HG03135 (cell line): ENCODE measurements around the gene STPG3.
A peak's percentile ranks its signal among the peaks of the same experiment; 100 is the strongest.

Experiments used
- ATAC-seq: cut with Tn5 transposase; IDR thresholded peaks from one replicate; pipeline ENCODE4 v1.9.1; 2021; ENCODE audit warnings: mild to moderate bottlenecking, moderate library complexity; ENCODE audit not compliant: unreplicated experiment

Gene STPG3

DNA sequence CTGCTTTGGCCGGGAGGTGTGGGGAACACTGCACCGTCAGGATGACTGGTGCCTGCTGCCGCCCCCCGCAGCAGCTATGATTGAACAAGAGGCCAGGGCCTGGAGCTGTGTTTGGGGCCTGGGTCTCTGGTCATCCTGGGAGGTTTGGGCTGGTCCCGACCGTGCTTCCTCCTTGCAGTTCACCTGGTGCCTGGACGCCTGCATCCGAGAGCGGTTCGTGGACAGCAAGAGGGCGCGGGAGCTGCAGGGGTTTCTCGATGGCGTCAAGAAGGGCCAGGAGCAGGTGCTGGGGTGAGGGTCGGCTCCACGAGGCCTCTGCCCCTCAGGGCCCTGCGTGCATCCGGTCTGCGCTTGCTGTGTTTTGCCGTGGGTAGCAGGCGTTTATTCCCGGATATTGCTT, 13.0 kb downstream of the STPG3 start:
- ATAC-seq, result no peak

DNA sequence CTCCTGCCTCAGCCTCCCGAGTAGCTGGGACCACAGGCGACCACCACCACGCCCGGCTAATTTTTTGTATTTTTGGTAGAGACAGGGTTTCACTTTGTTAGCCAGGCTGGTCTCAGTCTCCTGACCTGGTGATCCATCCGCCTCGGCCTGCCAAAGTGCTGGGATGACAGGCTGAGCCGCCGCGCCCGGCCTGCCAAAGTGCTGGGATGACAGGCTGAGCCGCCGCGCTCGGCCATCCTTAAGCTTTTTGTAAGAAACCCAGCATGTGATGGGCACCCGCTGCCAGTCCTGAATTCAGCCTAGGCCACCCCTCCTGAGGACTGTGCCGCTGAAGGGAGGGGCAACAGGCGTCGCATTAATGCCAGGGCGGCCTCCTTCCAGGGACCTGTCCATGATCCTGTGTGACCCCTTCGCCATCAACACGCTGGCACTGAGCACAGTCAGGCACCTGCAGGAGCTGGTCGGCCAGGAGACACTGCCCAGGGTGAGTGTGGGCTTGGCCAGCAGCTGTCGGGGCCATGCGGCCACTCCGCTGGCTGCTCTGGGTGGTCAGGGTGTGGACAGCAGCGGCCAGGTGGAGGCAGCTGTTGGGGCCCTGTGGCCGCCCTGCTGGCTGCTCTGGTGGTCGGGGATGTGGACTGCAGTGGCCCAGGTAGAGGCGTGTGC, 14.5 kb downstream of the STPG3 start:
- ATAC-seq, result no peak

DNA sequence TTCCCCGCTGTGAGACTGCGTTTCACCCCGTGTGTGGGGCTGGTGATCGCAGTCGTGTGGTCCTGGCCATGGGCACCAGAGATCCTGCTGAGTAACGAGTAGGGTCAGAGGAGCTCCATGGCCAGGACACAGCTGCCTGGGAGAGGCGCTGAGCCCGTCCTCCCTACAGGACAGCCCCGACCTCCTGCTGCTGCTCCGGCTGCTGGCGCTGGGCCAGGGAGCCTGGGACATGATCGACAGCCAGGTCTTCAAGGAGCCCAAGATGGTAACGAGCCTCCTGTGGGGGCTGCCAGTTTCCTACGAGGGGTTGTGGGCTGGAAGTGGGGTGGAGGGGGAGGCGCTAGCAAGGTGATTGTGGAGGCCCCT, 15.1 kb downstream of the STPG3 start:
- no peak for ATAC-seq

DNA sequence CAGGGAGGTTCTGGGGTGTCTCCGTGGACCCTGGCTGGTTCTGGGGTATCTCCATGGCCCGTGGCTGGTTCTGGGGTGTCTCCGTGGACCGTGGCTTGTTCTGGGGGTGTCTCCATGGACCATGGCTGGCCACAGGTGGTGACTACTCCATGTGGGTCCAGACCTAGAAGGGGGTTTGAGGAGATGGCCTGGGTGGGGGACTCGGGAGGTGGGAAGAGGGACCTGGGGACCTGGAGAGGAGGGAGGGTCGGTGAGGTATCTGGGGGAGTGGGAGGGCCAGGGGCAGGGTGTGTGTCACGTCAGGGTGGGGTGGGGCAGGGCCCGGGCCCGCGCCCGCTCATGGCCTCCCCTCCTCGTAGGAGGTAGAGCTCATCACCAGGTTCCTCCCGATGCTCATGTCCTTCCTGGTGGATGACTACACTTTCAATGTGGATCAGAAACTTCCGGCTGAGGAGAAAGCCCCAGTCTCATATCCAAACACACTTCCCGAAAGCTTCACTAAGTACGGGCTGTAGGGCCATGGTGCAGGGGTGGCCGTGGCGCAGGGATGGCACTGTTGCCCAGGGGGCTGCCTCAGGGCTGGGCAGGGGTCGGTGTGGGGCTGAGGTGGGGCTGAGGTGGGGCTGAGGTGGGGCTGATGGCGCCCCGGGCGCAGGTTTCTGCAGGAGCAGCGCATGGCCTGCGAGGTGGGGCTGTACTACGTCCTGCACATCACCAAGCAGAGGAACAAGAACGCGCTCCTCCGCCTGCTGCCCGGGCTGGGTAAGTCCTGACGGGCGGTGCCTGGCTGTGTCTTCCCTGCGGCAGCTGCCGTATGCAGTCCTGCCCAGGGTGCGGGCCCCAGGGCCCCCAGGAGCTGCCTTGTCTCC, 15.7 kb downstream of the STPG3 start:
- no peak for ATAC-seq

DNA sequence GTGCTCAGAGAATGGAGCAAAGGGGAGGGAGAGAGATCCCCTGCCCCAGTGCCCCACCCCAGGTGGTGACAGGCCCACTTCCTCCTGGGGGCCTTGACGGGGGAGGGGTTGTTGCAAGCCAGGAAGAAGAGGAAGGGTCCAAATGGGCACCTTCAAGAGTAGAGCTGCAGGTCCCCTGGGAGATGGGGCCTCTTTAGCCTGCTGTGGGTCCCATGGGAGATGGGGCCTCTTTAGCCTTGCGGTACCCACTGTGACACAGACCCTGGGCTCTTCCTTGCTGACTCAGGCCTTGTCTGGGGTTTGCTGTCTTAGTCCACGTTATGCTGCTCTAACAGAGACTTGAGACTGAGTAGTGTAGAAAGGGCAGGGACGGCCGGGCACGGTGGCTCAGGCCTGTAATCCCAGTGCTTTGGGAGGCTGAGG, 16.9 kb downstream of the STPG3 start:
- no peak for ATAC-seq

DNA sequence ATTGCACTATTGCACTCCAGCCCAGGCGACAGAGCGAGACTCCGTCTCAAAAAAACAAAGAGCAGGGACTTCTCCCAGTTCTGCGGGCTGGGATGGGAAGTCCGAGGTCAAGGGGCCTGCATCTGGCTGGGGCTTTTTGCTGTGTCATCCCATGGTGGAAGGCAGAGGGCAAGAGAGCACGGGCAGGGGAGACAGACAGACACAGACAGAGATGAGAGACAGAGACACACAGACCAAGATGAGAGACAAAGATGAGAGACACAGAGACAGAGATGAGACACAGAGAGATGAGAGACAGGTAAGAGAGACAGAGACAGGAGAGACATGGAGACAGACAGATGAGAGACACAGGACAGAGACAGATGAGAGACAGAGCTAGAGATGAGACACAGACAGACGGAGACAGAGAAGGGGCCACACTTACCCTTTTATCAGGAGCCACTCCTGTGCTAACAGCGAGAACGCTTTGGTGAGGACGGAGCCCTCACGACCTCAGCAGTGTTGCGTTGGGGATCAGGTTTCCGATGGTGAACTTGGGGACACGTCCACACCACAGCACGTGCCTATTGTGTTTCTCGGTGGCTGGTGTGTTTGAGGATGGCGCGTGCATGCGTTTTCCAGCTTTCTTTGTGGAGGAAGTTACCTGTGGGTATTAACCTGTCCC, 17.6 kb downstream of the STPG3 start:
- no peak for ATAC-seq

DNA sequence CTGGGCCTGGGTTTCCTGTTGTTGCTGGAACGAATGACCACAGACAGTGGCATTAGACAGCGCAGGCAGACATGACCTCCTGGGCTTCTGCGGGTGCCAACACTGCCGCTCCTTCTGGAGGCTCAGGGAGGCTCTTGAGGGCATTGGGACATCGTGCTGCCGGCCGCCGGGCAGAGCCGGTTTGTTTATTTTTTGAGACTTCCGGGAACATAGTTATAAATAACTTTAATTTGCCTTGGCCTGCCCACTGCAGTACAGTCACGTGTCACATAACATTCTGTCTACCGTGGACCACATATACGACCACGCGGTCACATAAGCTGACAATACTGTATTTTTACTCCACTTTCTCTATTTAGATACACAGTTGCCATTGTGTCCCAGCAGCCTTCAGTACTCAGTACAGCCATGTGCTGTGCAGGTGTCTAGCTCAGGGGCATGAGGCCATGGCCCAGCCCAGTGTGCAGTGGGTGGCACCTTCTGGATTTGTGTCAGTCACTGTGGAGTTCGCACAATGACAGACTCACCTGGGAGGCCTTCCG, 18.2 kb downstream of the STPG3 start:
- ATAC-seq, result no peak

DNA sequence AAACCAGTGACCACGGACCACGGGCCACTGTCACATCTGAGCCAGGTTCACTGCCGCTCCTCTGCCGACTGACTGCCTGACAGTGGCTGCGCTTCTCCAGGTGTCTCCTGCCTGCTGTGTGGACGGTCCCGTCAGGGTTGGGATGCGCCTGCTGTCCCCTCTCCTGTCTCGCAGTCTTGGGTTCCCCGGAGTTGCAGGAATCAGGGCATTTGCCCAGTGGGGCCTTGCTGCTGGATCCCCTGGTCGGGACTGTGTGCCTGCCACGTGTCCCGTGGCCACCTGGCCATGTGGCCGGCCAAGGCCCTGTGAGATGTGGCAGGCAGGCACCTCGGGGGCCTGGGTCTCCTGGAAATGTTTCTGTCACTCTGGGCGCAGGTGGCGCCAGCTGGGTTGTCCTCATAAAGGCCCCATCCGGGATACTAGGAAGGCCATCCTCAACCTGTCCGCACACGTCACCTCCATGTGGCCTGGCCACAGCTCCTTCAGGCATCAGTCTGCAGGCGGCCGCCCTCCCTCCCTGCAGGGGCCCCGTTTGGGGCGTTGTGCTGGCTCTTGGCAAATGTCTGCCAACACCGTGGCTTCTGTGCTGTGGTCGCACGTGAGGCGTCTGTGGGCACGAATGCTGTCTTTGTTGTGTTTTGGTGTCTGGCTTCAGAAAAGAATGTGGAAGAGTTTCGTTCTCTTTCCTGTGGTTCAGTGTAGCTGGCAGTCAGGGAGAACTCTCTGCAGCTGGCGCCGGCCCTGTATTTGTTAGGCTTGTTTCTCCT, 20.0 kb downstream of the STPG3 start:
- no peak for ATAC-seq

DNA sequence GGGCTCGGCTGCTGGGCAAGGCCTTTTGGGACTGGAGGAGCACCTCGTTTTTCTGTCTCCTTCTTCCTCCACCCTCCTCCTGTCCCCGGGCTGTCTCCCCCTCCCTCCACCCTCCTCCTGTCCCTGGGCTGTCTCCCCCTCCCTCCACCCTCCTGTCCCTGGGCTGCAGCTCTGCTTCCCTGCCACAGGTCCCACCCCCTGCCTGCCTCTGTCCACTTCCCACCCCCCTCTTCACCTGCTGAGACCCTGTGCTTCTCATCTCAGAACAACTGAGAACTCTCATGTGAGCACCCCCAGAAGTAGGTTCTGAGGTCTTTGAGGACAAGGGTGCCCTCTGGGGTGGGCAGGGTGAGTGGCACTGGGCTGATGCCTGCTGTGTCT, 20.6 kb downstream of the STPG3 start:
- ATAC-seq, result no peak

DNA sequence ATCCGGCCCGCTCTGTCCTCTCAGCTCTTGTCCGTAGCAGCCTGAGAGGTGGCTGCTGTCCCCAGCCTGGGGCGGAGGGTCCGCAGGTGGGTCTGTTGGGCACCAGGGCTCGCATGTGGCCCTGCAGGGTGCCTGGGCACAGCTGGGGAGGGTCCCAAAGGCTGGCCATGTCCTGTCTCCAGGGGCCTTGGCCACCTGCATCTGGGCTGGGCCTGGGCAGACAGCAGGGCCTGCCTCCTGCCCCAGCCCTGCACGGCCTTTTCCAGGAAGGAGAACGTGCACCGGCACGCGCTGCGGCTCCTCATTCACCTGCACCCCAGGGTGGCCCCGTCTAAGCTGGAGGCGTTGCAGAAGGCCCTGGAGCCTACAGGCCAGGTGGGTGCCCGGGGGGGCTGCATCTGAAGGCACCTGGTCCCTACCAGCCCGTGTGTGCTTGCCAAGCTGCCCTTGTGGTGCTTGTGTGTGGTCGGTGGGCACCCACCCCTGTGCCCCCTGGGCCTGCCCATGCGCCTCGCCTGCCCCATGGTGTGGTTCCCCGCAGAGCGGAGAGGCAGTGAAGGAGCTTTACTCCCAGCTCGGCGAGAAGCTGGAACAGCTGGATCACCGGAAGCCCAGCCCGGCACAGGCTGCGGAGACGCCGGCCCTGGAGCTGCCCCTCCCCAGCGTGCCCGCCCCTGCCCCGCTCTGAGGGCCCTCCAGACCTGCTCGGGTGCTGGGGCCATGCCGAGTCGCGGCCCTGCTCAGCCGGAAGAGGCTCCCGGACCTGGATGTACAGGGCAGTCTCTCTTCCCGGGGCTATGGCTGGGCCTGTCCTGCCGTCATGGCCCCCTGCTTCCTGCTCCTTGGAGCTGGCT, 21.4 kb downstream of the STPG3 start:
- no peak for ATAC-seq

DNA sequence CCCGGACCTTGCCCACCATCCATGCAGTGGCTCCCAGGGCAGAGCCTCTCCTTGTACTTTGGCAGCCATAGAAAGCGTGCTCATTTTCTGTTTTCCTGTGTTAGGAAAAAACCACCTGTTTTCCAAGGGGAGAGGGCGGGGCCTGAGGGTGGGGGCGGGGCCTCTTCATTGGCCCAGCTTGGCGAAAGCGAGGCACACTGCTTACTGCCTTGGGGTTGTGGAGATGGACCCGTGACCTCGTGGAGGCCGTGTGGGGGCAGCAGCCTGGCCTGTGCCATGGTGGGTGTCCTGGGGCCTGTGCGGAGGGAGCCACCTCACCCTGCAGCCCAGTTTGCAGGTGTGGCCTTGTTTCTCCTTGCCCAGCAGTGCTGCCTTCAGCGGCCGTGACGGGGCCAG, 22.0 kb downstream of the STPG3 start:
- ATAC-seq, result no peak

DNA sequence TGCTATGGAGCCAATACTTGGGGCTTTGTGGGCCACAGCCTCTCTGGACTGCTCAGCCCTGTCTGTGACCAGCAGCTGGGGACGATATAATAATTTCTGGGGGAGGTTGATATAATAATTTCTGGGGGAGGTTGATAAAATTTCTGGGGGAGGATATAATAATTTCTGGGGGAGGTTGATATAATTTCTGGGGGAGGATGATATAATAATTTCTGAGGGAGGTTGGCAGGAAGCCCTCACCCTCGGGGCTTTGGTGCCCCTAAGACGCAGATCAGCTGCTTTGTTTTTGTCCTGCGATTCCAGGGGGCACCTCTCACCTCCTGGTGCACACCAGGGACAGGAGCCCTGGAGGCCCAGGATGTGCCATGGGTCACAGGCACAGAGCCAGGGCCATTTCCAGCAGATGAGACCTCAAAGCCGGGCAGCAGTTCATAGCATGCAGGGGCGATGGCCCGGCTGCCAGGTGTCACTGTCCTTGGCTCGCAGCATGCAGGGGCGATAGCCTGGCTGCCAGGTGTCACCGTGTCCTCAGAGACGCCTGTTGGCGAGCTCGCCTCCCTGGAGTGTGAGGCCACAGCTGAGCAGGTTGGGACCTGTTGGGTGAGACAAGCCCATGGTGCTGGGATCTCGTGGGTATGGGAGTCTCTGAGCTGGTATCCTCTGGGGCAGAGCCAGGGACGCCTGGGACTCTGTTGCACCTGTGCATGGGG, 22.7 kb downstream of the STPG3 start:
- ATAC-seq, result no peak

DNA sequence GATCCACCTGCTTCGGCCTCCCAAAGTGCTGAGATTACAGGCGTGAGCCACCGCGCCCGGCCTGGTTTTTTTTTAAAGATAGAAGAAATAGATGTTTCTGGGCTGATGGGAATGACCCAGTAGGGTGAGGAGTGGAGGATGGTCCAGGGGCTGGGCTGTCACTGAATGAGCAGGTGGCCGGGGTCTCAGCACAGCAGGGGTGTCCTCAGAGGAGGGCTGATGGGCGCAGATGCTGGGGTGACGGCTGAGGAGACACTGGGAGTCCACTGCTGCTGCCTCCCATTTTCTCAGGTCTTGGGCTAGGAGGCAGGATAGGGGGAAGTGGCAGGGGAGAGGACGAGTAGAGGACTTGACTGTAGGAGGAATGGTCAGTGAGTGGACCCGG, 24.1 kb downstream of the STPG3 start:
- ATAC-seq, result no peak

DNA sequence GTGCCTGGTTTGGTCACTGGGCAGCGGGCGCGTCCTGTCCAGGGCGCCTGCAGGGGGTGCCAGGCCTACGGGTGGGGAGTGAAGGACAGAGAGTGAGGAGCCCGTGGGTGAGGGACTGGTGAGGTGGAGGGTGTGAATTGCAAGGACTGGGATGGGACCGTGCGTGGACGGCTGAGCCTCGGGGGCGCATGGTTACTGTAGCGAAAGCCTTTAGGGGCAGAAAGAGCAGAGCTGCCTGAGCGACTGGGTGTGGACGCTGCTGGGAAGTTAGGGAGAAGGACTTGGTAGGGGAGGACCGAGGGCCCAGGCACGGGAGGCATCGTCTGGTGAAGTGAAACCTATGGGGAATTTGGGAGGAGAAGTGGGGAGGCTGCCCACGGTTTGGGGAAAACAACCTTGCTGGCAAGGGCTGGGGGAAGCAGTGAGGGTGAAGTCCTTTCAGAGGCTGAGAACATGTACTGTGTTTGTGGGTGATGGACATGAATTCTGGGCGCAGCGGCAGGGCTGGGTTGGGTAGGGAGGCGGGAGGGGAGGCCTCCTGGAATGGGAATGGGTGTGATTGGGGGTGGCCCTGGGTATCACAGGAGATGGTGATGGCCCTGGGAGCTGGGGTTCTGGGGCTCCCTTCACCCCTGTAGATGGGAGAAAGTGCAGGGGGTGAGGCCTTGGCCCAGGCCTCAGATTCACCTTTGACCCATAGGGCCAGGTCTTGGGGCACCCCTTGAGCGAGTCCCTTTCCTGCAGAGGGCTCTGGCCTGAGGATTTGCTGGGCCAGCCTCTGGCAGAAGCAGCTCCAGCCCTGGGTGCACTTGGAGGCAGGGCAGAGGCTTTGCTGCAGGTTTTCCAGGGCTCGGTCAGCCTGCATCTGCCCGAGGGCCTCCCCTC, 24.7 kb downstream of the STPG3 start:
- no peak for ATAC-seq

DNA sequence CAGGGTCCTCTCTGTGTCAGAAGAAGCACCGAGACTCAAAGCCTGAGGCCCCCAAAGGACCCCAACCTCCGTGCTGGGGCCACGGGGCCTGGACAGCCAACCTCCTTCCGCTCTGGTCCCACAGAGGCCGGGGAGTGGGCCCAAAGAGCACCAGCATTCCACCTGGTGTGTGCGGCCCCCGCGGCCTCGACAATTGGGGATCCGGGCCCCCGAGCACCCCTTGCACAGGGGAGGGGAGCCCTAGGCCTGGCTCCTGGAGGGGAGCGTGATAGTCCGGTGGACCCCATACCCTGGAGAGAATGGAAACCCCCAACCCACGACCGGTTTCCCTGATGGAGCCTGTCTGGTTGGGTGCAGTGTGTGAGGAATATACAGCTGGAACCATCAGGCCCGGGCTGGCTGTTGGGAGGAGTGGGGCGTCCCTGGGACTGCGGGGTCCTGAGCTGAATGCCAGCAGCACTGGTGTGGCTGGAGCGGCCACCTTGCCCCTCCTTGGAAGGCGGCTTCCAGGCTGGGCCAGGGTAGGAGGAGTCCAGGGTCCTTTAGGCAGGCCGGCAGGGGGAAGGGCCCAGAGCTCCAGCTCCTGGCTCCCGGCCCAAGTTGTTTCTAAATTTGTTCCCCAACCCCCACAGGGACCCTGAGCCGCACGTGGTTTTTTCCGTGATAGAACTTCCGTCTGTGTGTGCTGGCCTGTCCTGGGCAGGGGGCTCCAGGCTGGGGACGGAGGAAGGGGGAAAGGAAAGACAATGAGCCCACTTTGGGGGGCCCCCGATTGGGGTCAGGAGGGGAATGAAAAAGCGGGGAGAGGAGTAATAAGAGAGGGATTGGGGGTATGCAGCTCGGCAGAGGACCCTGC, 25.6 kb downstream of the STPG3 start:
- ATAC-seq, result no peak

DNA sequence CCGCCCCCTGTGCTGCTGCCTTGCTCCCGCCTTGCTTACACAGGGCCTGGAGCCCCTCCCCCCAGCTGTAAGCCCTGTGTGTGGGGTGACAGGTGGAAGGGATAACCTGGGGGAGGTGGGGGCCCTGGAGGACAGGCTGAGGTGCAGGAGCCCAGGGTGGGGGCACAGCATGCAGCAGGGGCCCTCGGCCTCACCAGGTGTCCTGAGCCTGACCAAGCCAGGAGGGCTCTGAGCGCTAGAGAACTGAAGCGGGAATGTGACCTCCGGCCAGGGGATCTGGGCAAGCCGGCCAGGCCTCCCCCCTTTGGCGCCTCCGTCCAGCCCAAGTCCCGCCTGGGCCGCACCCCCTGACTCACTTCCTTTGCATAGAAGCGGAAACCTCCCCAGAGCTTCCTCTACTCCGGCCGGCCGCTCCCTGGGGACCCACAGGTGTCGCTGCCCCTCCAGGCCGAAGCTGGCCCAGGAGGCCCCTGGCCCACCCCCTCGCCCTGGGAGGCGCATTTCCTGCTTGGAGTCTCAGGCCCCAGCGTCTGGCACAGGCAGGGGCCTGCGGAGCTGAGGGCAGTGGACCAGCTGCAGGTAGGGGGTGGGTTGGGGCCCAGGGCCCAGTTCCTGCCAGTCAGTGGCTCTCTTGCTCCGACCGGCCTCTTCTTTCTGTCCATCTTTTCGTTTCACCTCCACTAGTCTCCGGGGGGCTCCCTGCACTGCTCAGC, 26.4 kb downstream of the STPG3 start, which contains the start of gene TOR4A:
TSS of gene TOR4A (plus strand) at position 398 of the 713 bp plus-strand sequence. CDS start 964 bp downstream, outside the sequence.
- ATAC-seq, result peak; percentile 63
